ENCODE data around the gene PSTPIP2. TPM values are rescaled to one million over a fixed set of nuclear protein-coding genes. Genes with fewer than 3 reads are reported as not detected.

Gene PSTPIP2
- total RNA-seq, 2 donors from 2014 or later, result 1.6 to 4.4 TPM

DNA sequence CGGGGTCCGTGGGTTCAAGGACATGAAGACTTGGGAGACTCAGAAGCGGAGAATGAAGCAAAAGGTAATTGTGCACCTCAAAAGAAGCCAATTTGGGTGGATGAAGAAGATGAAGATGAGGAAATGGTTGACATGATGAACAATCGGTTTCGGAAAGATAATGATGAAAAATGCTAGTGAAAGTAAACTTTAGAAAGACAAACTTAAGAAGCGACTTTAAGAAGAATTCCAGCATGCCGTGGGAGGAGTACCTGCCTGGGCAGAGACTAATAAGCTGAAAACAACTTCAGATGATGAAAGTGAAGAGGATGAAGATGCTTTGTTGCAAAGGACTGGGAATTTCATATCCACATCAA lies 43.5 kb downstream of the PSTPIP2 start:
- TF ChIP-seq POLR2A (IDR thresholded peaks at IDR 0.05), result no peak
- TF ChIP-seq, protein P1, sequence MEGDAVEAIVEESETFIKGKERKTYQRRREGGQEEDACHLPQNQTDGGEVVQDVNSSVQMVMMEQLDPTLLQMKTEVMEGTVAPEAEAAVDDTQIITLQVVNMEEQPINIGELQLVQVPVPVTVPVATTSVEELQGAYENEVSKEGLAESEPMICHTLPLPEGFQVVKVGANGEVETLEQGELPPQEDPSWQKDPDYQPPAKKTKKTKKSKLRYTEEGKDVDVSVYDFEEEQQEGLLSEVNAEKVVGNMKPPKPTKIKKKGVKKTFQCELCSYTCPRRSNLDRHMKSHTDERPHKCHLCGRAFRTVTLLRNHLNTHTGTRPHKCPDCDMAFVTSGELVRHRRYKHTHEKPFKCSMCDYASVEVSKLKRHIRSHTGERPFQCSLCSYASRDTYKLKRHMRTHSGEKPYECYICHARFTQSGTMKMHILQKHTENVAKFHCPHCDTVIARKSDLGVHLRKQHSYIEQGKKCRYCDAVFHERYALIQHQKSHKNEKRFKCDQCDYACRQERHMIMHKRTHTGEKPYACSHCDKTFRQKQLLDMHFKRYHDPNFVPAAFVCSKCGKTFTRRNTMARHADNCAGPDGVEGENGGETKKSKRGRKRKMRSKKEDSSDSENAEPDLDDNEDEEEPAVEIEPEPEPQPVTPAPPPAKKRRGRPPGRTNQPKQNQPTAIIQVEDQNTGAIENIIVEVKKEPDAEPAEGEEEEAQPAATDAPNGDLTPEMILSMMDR (IDR thresholded peaks at IDR 0.05), result no peak
- no peaks in the 10 kb centered on the region for H3K36me3 ChIP-seq (replicated peaks in 1 of 2; ENCODE audit: insufficient read depth in 1 of 2, low read depth in 2 of 2)
- ATAC-seq (no peak), DNase-seq (no peak)
- peak overlapping the region in 1 of 2 donors; percentile 34 for H3K4me3 ChIP-seq
- no peaks in the 10 kb centered on the region for H3K9me3 ChIP-seq
- intact Hi-C loops (cut with DNase I), result no loop called here
- no peak overlapping the region for H3K27ac ChIP-seq
- peaks cover 10% of the 10 kb centered on the region for H3K4me1 ChIP-seq
- 48 to 52% methylated on average over 7 of the region's 7 CpGs for WGBS, 2 donors
- no peaks in the 10 kb centered on the region for H3K27me3 ChIP-seq

DNA sequence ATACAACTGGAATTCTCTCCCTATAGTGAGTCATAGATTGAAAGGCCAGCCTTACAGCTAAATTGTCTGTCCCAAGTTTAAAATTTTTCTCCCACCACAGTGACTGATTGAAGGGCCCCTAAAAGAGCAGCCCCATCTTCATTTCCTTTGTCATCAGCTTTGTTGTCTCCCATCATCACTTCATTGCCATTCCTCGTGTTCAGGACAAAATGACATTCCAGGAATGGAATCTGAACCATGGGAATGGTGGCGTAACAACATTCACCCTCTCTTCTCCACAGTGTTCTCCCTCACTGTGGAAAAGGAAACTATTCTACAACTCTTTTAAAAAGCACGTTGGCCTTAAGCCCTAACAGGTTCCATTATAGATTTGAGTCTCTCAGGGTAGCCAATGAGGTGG lies 52.1 kb downstream of the PSTPIP2 start:
- Histone ChIP-seq H3K4me1 (no peaks in the 10 kb centered on the region), H3K27me3 (no peaks in the 10 kb centered on the region), H3K4me3 (no peak overlapping the region), H3K36me3 (replicated peaks in 1 of 2; ENCODE audit: insufficient read depth in 1 of 2, low read depth in 2 of 2) (no peaks in the 10 kb centered on the region), H3K27ac (no peak overlapping the region), H3K9me3 (no peaks in the 10 kb centered on the region)
- TF ChIP-seq, protein P1 (IDR thresholded peaks at IDR 0.05), result no peak
- no peak for TF ChIP-seq POLR2A (IDR thresholded peaks at IDR 0.05)
- WGBS, 2 donors, result 83 to 95% methylated on average over 3 of the region's 3 CpGs
- no peak for ATAC-seq
- intact Hi-C loops (cut with DNase I), result no loop called here
- DNase-seq, result no peak

DNA sequence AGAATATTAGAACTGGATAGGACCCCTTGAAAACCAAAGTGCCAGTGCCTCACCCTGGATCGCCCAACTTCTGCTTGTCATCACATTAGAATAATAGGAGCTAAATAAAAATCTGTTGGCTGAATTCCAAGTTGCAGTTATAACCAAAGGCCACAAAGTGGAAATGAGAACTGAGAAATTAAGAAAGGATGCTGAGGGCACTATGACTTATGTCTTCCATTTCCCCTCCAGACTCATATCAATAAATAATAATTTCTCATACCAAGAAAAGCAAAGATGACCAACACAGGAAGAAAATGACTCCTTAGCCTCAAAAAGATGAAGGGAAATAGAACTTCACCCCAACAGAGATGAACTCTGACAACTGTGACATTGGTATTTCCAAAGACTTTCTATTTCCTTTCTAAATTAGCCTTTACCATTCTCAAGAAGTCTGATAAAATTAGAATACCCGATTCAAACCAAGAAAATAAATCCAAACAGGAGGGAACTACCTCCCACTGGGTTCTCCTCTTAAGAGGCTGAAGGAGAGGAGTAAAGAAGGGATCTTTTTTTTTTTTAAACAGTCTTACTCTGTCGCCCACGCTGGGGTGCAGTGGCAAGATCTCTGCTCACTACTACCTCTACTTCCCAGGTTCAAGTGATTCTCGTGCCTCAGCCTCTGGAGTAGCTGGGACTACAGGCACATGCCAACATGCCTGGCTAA lies 58.4 kb downstream of the PSTPIP2 start:
- H3K4me3 ChIP-seq, result no peak overlapping the region
- no peaks in the 10 kb centered on the region for H3K9me3 ChIP-seq
- WGBS, 2 donors, result 62 to 76% methylated on average over 5 of the region's 5 CpGs
- DNase-seq (no peak), ATAC-seq (no peak)
- H3K27ac ChIP-seq, result no peak overlapping the region
- no peaks in the 10 kb centered on the region for H3K27me3 ChIP-seq
- H3K36me3 ChIP-seq (replicated peaks in 1 of 2; ENCODE audit: insufficient read depth in 1 of 2, low read depth in 2 of 2), result no peaks in the 10 kb centered on the region
- H3K4me1 ChIP-seq, result no peaks in the 10 kb centered on the region
- TF ChIP-seq, protein P1 (IDR thresholded peaks at IDR 0.05), result no peak
- no peak for TF ChIP-seq POLR2A (IDR thresholded peaks at IDR 0.05)
- intact Hi-C loops (cut with DNase I), result no loop called here

DNA sequence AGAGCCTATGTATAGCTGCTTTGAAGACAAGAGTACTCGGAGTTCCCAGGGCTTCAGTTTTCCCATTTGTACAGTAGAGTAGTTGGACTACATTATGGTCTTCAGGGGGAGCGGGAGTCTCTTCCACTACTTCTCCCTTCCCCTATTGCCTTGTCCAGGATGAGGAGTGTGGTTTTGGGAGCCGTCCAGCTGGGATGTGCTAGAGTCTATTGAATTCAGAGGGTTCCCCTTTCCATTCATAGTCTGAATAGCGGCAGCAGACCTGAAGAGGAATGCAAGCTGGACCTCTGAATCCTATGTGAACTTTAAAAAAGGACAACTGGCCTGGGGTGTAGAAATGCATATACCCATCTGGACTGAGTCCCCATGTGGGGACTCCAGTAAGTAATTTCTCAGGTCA lies 61.4 kb downstream of the PSTPIP2 start:
- H3K27ac ChIP-seq, result no peak overlapping the region
- H3K27me3 ChIP-seq, result no peaks in the 10 kb centered on the region
- ATAC-seq (no peak), DNase-seq (no peak)
- 82 to 91% methylated on average over 4 of the region's 4 CpGs for WGBS, 2 donors
- intact Hi-C loops (cut with DNase I), result no loop called here
- H3K36me3 ChIP-seq (replicated peaks in 1 of 2; ENCODE audit: insufficient read depth in 1 of 2, low read depth in 2 of 2), result no peaks in the 10 kb centered on the region
- H3K9me3 ChIP-seq, result no peaks in the 10 kb centered on the region
- H3K4me1 ChIP-seq, result no peaks in the 10 kb centered on the region
- TF ChIP-seq, protein P1 (IDR thresholded peaks at IDR 0.05), result no peak
- no peak for TF ChIP-seq POLR2A (IDR thresholded peaks at IDR 0.05)
- no peak overlapping the region for H3K4me3 ChIP-seq

DNA sequence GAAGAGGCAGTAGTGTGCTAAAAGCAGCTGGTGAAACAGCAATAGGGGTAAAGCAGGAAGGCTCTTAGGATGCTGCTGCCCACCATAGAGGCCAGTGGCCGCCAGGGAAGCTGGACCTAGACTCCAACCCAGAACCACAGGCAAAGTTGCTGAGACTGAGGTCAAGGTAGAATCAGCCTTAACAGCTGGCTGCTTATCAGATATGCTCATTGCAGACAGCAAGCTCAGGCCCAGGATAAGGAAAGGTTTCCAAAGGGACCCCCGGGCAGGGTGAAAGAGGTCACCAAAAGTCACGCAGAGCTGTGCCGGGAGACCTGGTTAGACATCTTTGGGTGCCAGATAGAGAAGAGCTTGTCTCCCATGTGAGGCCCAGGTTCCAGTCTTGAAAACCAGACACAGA lies 62.0 kb downstream of the PSTPIP2 start:
- WGBS, 2 donors, result 82 to 86% methylated on average over 4 of the region's 4 CpGs
- DNase-seq, result no peak
- Histone ChIP-seq H3K27ac (peak overlapping the region in 1 of 4 donors; percentile 48), H3K36me3 (replicated peaks in 1 of 2; ENCODE audit: insufficient read depth in 1 of 2, low read depth in 2 of 2) (no peaks in the 10 kb centered on the region), H3K4me3 (no peak overlapping the region), H3K9me3 (no peaks in the 10 kb centered on the region), H3K27me3 (no peaks in the 10 kb centered on the region), H3K4me1 (no peaks in the 10 kb centered on the region)
- no peak for ATAC-seq
- intact Hi-C loops (cut with DNase I), result no loop called here
- TF ChIP-seq POLR2A (IDR thresholded peaks at IDR 0.05), result no peak
